ENCODE measurements around the gene DNAH1. TPM values are rescaled to one million over a fixed set of nuclear protein-coding genes. Genes with fewer than 3 reads are reported as not detected.

Gene DNAH1
- total RNA-seq, 1 experiment from 2014 or later = 5.5 TPM

GRCh38 chr3:52403955-52404354, 87.8 kb downstream of the DNAH1 start:
- no peak overlapping the region for H3K27ac ChIP-seq (ENCODE audit: low read depth, low read length)
- intact Hi-C loops (cut with micrococcal nuclease) = no loop called here
- no peak for TF ChIP-seq CEBPB (IDR thresholded peaks at IDR 0.05; ENCODE audit: low read depth)
- no peak for TF ChIP-seq MAX (IDR thresholded peaks at IDR 0.05)
- TF ChIP-seq CTCF (IDR thresholded peaks at IDR 0.05 in 2 of 3, conservative IDR thresholded peaks at IDR 0.05 in 1 of 3; ENCODE audit: borderline replicate concordance in 1 of 3, insufficient read depth in 1 of 3, low read depth in 2 of 3, low read length in 2 of 3) = no peak
- TF ChIP-seq TCF7L2 (IDR thresholded peaks at IDR 0.05; ENCODE audit: borderline replicate concordance, extremely low read depth, insufficient read depth, insufficient read length) = no peak
- no peak overlapping the region for H3K4me3 ChIP-seq (replicated peaks in 1 of 2; ENCODE audit: low read depth in 1 of 2, low read length in 2 of 2)
- POLR2A ChIA-PET = no interaction called here
- RAD21 ChIA-PET (ENCODE audit: low non-redundant PET in 1 of 2, low total read pairs in 2 of 2, uncharacterized antibody in 2 of 2, unreplicated experiment in 2 of 2) = no interaction called here
- ATAC-seq (no peak), DNase-seq (ENCODE audit: low read depth, low spot score) (no peak)
- no peak overlapping the region for H2AFZ ChIP-seq (ENCODE audit: low read depth, low read length, poor library complexity, severe bottlenecking)
- no TSS peak for BruUV-seq (replicated peaks)
- H3K36me3 ChIP-seq (ENCODE audit: control insufficient read depth in 1 of 2, insufficient read depth in 2 of 2, low read length in 2 of 2) = peaks cover 31 to 70% of the 10 kb centered on the region in 2 experiments
- CTCF ChIA-PET = no interaction called here
- H3K27me3 ChIP-seq (ENCODE audit: insufficient read depth, low read length) = no peaks in the 10 kb centered on the region
- peaks cover 15% of the 10 kb centered on the region for H3K79me2 ChIP-seq (ENCODE audit: insufficient read depth, low read length)
- H3K4me1 ChIP-seq (ENCODE audit: control insufficient read depth in 1 of 2, insufficient read depth in 2 of 2, low read length in 2 of 2) = peaks cover 4 to 6% of the 10 kb centered on the region in 2 experiments; a peak in 3 of 4 replicates
- H3K9me2 ChIP-seq (ENCODE audit: insufficient read depth) = no peaks in the 10 kb centered on the region
- H3K9ac ChIP-seq (ENCODE audit: low read length) = no peak overlapping the region
- H3K4me2 ChIP-seq (ENCODE audit: low read length) = no peak overlapping the region
- H3K9me3 ChIP-seq (ENCODE audit: control insufficient read depth in 1 of 2, insufficient read depth in 1 of 2, low read depth in 1 of 2, low read length in 2 of 2) = no peaks in the 10 kb centered on the region
- no peaks in the 10 kb centered on the region for H4K20me1 ChIP-seq (ENCODE audit: insufficient read depth)

GRCh38 chr3:52404391-52404790, 88.3 kb downstream of the DNAH1 start:
- Histone ChIP-seq H4K20me1 (ENCODE audit: insufficient read depth) (no peaks in the 10 kb centered on the region), H3K36me3 (ENCODE audit: control insufficient read depth in 1 of 2, insufficient read depth in 2 of 2, low read length in 2 of 2) (peaks cover 31 to 70% of the 10 kb centered on the region in 2 experiments), H3K4me2 (ENCODE audit: low read length) (no peak overlapping the region), H3K4me3 (replicated peaks in 1 of 2; ENCODE audit: low read depth in 1 of 2, low read length in 2 of 2) (no peak overlapping the region), H3K9me2 (ENCODE audit: insufficient read depth) (no peaks in the 10 kb centered on the region), H2AFZ (ENCODE audit: low read depth, low read length, poor library complexity, severe bottlenecking) (no peak overlapping the region), H3K9me3 (ENCODE audit: control insufficient read depth in 1 of 2, insufficient read depth in 1 of 2, low read depth in 1 of 2, low read length in 2 of 2) (no peaks in the 10 kb centered on the region), H3K9ac (ENCODE audit: low read length) (no peak overlapping the region), H3K79me2 (ENCODE audit: insufficient read depth, low read length) (peaks cover 19% of the 10 kb centered on the region), H3K27ac (ENCODE audit: low read depth, low read length) (no peak overlapping the region), H3K27me3 (ENCODE audit: insufficient read depth, low read length) (no peaks in the 10 kb centered on the region), H3K4me1 (ENCODE audit: control insufficient read depth in 1 of 2, insufficient read depth in 2 of 2, low read length in 2 of 2) (peaks cover 6 to 9% of the 10 kb centered on the region in 2 experiments; a peak in 3 of 4 replicates)
- intact Hi-C loops (cut with micrococcal nuclease) = no loop called here
- DNase-seq (ENCODE audit: low read depth, low spot score) (no peak), ATAC-seq (no peak)
- TF ChIP-seq CTCF (IDR thresholded peaks at IDR 0.05 in 2 of 3, conservative IDR thresholded peaks at IDR 0.05 in 1 of 3; ENCODE audit: borderline replicate concordance in 1 of 3, insufficient read depth in 1 of 3, low read depth in 2 of 3, low read length in 2 of 3) (no peak), REST (IDR thresholded peaks at IDR 0.05; ENCODE audit: low read depth) (no peak), YY1 (IDR thresholded peaks at IDR 0.05; ENCODE audit: extremely low read depth, insufficient replicate concordance, low read depth, low read length) (no peak)
- BruUV-seq (replicated peaks) = no TSS peak
- CTCF ChIA-PET = no interaction called here
- POLR2A ChIA-PET = no interaction called here
- RAD21 ChIA-PET (ENCODE audit: low non-redundant PET in 1 of 2, low total read pairs in 2 of 2, uncharacterized antibody in 2 of 2, unreplicated experiment in 2 of 2) = no interaction called here
